ENCODE measurements around the gene ERGIC1. TPM values are rescaled to one million over a fixed set of nuclear protein-coding genes. Genes with fewer than 3 reads are reported as not detected.
A peak's percentile ranks its signal among the peaks of the same experiment; 100 is the strongest.

Gene ERGIC1
- total RNA-seq, 2 donors from 2014 or later = 173 to 191 TPM

- H3K9ac ChIP-seq (ENCODE audit: low read depth in 2 of 2, low read length in 2 of 2) = peak overlapping the region in 1 of 2 donors; percentile 30
- peaks cover 6% of the 10 kb centered on the region for H3K4me1 ChIP-seq
- H3K9me3 ChIP-seq = no peaks in the 10 kb centered on the region
Measured at GRCh38 chr5:172870291-172870714, 36.3 kb downstream of the ERGIC1 start.

GRCh38 chr5:172870715-172871461 lies 36.8 kb downstream of the ERGIC1 start:
- intact Hi-C loops (cut with DNase I) = no loop called here
- Histone ChIP-seq H3K36me3 (no peaks in the 10 kb centered on the region), H3K4me3 (no peak overlapping the region), H3K9ac (ENCODE audit: low read depth in 2 of 2, low read length in 2 of 2) (peak overlapping the region; percentile 30 to 41), H3K4me1 (peaks cover 6% of the 10 kb centered on the region), H3K27me3 (no peaks in the 10 kb centered on the region), H3K9me3 (no peaks in the 10 kb centered on the region), H3K27ac (peak overlapping the region; percentile 59)
- no peak for TF ChIP-seq CTCF (IDR thresholded peaks at IDR 0.05)
- no peak for DNase-seq

More at GRCh38 chr5:172870291-172870714, 36.3 kb downstream of the ERGIC1 start:
- peak overlapping the region; percentile 59 for H3K27ac ChIP-seq
- no peaks in the 10 kb centered on the region for H3K36me3 ChIP-seq
- no peaks in the 10 kb centered on the region for H3K27me3 ChIP-seq
- H3K4me3 ChIP-seq = no peak overlapping the region
- no peak for TF ChIP-seq CTCF (IDR thresholded peaks at IDR 0.05)
- intact Hi-C loops (cut with DNase I) = no loop called here
- DNase-seq = no peak

- Histone ChIP-seq H3K9me3 (no peaks in the 10 kb centered on the region), H3K27me3 (no peaks in the 10 kb centered on the region), H3K4me1 (peaks cover 6% of the 10 kb centered on the region), H3K9ac (ENCODE audit: low read depth in 2 of 2, low read length in 2 of 2) (peak overlapping the region; percentile 29 to 41), H3K27ac (peak overlapping the region; percentile 59), H3K4me3 (no peak overlapping the region), H3K36me3 (no peaks in the 10 kb centered on the region)
- intact Hi-C loops (cut with DNase I) = no loop called here
- no peak for TF ChIP-seq CTCF (IDR thresholded peaks at IDR 0.05)
- no peak for DNase-seq
Measured at GRCh38 chr5:172871536-172871935, 37.5 kb downstream of the ERGIC1 start.

GRCh38 chr5:172871982-172872381 lies 37.9 kb downstream of the ERGIC1 start:
- intact Hi-C loops (cut with DNase I) = no loop called here
- H3K27ac ChIP-seq = peak overlapping the region; percentile 59

GRCh38 chr5:172872997-172873491 lies 39.0 kb downstream of the ERGIC1 start:
- intact Hi-C loops (cut with DNase I) = no loop called here
- H3K4me1 ChIP-seq = peaks cover 6% of the 10 kb centered on the region
- no peak for DNase-seq

More at GRCh38 chr5:172871982-172872381, 37.9 kb downstream of the ERGIC1 start:
- Histone ChIP-seq H3K9ac (ENCODE audit: low read depth in 2 of 2, low read length in 2 of 2) (peak overlapping the region in 1 of 2 donors; percentile 29), H3K4me1 (peaks cover 6% of the 10 kb centered on the region), H3K9me3 (no peaks in the 10 kb centered on the region), H3K4me3 (no peak overlapping the region), H3K27me3 (no peaks in the 10 kb centered on the region), H3K36me3 (no peaks in the 10 kb centered on the region)
- TF ChIP-seq CTCF (IDR thresholded peaks at IDR 0.05) = no peak
- no peak for DNase-seq

More at GRCh38 chr5:172872997-172873491, 39.0 kb downstream of the ERGIC1 start:
- Histone ChIP-seq H3K27me3 (no peaks in the 10 kb centered on the region), H3K4me3 (no peak overlapping the region), H3K9ac (ENCODE audit: low read depth in 2 of 2, low read length in 2 of 2) (no peak overlapping the region), H3K9me3 (no peaks in the 10 kb centered on the region), H3K36me3 (no peaks in the 10 kb centered on the region), H3K27ac (peak overlapping the region; percentile 60)
- no peak for TF ChIP-seq CTCF (IDR thresholded peaks at IDR 0.05)
